H1 (cell line): ENCODE data around the gene VPS11.

Experiments
- CTCF ChIP-seq, 3 experiments: IDR thresholded peaks; 1 replicate in 2 of 3; 2 replicates in 1 of 3; pipeline versions ENCODE4 v1.5.1 to v1.6.1; 2011; ENCODE audit warnings: low read length in 3 of 3, mild to moderate bottlenecking in 3 of 3, inconsistent platforms in 2 of 3, low read depth in 1 of 3, moderate library complexity in 1 of 3; ENCODE audit not compliant: insufficient read depth in 1 of 3; ENCODE audit errors: control extremely low read depth in 1 of 3
- GABPA ChIP-seq: IDR thresholded peaks from 2 replicates; pipeline ENCODE4 v1.6.1; 2011; ENCODE audit warnings: mild to moderate bottlenecking, low read length, moderate library complexity, borderline replicate concordance; ENCODE audit not compliant: insufficient read depth
- JUN ChIP-seq: IDR thresholded peaks from 2 replicates; pipeline ENCODE4 v1.6.1; 2011; ENCODE audit warnings: low read depth, mild to moderate bottlenecking, improper control_type of control experiment, low read length
- POLR2AphosphoS5 ChIP-seq: IDR thresholded peaks from 2 replicates; pipeline ENCODE4 v1.6.1; 2011; ENCODE audit warnings: low read depth, low read length
- SP2 ChIP-seq: IDR thresholded peaks from 2 replicates; pipeline ENCODE4 v1.6.1; 2012; ENCODE audit warnings: mild to moderate bottlenecking, low read length, inconsistent platforms
- SUZ12 ChIP-seq: fragments of 200-600 bp; sonication (generic); IDR thresholded peaks from 2 replicates; pipeline ENCODE4 v1.6.1; 2012; ENCODE audit warnings: mild to moderate bottlenecking, inconsistent platforms, low read length, moderate library complexity, mixed read lengths
- TAF1 ChIP-seq: IDR thresholded peaks from 2 replicates; pipeline ENCODE4 v1.6.1; 2011; ENCODE audit warnings: mild to moderate bottlenecking, low read depth, low read length
- TBP ChIP-seq: IDR thresholded peaks from 2 replicates; pipeline ENCODE4 v1.6.1; 2011; ENCODE audit warnings: low read depth, low read length, improper control_type of control experiment
- TEAD4 ChIP-seq: IDR thresholded peaks from 2 replicates; pipeline ENCODE4 v1.6.1; 2012; ENCODE audit warnings: low read depth, low read length, inconsistent platforms, mixed read lengths
- TF ChIP-seq, protein P1 (sequence below): IDR thresholded peaks from 2 replicates; pipeline ENCODE4 v1.6.1; 2012; ENCODE audit warnings: inconsistent platforms

DNA sequence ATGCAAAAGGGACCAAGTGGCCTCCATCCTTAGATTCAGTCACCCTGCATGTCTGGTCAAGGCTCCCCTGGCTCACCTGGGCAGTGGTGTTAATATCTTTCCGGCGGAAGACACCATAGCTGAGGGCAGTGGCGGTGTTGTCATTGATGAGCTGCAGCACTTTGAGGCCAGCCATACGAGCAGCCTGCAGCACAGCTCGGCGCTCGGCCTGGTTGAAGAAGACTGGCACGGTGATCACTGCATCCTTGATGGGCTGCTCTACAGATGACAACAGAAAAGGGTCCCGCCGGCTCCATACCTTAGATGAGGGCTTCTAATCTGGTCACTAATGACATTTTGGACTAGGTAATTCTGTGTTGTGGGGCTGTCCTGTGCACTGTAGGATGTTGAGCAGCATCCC, 13.2 kb upstream of the VPS11 start:
- TF ChIP-seq TBP, result no peak
- TF ChIP-seq SP2, result no peak
- no peak for TF ChIP-seq CTCF (IDR thresholded peaks at IDR 0.05; ENCODE audit: control extremely low read depth in 1 of 3, insufficient read depth in 1 of 3, low read depth in 1 of 3, low read length in 3 of 3)
- TF ChIP-seq GABPA, result no peak
- TF ChIP-seq TAF1, result no peak
- TF ChIP-seq SUZ12, result no peak
- TF ChIP-seq TEAD4, result no peak
- TF ChIP-seq, protein P1, sequence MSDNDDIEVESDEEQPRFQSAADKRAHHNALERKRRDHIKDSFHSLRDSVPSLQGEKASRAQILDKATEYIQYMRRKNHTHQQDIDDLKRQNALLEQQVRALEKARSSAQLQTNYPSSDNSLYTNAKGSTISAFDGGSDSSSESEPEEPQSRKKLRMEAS, result no peak
- TF ChIP-seq JUN, result no peak
- TF ChIP-seq POLR2AphosphoS5, result no peak
